NCI-H2029 treated with DMSO at 0.1 percent for 48 hours (cell line): ENCODE data around the gene PACRG.

Experiments
- DNase-seq: peaks from one replicate; lab custom pipeline; 2025; lab: John Stamatoyannopoulos, UW

The PACRG gene

DNA sequence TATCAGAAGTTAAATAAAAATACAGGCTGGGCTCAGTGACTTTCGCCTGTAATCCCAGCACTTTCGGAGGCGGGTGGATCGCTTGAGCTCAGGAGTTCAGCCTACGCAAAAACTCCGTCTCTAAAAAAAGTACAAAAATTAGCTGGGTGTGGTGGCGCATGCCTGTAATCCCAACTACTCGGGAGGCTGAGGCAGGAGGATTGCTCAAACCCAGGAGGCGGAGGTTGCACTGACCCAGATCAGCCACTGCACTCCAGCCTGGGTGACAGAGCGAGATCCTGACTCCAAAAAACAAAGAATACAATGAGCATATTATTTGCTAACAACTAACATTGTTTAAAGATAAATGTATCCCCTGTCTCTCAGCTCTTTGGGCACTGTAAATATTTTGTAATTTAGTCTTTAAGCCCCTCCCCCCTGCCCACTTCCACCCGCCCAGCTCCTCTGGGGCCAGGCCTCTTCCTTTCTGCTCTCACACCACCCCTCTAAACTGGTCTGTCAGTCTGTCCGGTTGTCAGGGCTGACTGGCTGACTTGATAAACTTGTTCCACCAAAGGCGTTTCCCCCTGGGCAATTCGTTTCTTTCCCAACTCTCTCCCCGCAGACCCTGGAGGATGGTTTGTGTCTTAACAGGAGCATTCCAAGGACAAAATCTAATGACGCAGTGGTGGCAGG is 624.4 kb downstream of the PACRG start:
- DNase-seq, result no peak

DNA sequence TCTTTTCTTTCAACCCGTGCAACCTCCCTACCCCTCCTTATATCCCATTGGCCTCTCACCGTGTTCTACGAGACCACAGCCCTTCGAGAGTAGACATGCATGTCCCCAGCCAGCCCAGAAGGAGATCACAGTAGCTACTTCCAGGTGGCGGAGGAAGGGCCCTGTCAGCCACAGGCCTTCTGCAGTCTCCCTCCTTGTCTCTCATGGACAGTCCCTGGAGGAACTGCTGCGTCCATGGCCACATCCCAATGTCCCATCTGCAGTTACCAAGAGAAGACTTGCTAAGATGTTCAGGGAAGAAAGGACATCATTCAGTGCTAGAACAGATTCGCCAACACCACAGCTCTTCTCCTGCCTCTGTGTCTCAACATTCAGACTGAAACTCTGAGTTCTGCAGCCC is 625.2 kb downstream of the PACRG start:
- DNase-seq, result no peak

DNA sequence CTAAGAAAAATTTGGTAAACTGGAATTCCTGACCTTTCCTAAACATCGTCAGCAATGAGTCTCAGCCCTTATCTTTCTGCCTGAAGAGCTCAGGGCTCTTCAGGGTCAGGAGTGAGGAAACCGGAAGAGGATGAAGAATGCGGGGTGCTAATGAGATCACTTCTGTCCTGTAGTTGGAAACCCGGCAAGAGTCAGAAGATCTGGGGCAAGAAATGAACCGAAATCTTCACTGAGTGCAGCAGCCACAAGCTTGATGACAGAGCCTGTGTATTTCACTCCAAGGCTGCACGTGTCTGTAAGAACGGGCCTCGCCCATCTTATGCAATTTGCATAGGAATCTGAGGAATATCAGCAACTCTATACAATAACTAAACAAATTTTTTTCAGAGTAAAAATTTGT is 626.3 kb downstream of the PACRG start:
- no peak for DNase-seq

DNA sequence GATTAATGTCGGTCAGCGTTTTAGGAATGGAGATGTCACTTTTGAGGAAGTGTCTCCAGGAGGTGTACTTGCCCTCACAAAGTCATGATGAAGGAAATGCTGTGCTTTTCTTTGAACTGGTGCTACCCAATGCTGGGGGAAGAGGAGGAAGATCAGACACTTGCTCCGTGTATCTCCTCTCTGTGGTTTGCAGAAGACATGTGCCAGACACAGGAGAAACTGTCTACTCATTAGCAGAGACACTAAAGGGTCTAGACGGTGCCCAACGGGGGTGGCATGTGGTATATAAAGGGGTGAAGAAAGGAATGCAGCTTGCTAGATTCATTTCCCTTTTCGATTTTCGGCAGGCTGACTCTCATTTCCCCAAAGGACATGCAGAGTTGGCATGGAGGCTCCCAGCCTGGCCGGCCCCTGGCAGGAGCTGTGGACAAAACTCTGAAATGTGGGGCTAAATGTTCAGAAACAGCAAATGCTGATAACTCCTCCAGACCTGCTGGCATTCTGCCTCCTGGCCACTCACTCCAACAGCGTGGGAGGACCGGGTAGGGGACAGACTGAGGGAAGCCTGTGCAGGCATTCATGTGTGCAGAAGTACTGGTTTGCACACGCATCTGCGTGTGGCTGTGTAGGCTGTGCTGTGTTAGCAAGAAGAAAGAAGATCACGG is 627.1 kb downstream of the PACRG start:
- no peak for DNase-seq

DNA sequence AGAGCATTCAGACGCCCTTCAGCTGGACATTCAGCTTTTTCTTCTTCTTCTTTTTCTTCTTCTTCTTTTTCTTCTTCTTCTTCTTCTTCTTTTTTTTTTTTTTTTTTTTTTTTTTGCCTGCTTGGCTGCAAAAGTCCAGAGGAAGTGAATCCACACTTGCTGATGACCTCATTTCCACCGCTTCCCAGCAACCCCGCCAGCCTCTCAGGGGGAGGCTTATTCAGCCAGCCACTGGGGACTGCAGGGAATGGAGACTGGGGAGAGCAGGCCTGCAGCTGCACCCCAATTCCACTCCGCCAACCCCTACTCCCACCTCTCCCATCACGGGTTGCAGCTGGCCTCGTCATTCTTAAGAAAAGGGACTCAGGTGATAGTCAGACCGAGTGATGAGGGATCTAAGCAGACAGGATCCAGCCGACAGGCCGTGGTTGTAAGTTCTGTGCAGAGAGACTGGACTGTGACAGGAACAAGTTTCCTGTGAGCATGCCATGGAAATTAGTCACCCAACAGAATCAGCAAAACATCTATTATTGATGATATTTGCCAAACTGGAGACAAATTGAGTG is 627.7 kb downstream of the PACRG start:
- no peak for DNase-seq

DNA sequence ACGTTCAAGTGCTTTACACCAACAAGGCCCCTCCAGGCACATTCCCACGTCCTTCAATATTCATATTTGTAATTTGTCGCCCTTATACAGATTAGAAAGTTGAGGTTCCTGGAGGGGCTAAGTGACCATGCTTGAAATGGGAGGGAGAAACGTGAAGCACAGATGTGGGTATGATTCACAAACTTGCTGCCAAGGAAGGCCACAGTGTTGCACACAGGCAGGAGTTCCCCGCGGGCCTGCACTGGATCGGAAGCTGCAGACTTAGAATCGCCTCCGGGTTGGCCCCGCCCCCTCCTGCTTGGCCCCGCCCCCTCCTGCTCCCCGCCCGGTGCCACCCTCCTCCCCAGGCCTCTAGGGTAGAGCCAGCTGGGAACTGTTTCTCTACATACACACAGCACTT is 628.5 kb downstream of the PACRG start:
- DNase-seq, result no peak

DNA sequence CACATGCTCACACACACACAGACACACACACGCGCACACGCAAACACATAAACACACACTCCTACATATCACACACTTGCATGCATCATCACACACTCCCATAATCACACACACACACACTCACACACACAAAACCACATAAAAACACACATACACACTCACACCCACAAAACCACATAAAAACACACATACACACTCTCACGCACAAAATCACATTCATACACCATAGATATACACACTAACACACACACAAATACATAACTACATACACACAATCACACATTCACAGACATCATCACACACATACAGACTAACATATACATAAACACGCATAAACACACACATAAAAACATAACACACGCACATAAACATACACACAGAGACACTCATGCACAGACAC is 629.0 kb downstream of the PACRG start:
- DNase-seq, result no peak

DNA sequence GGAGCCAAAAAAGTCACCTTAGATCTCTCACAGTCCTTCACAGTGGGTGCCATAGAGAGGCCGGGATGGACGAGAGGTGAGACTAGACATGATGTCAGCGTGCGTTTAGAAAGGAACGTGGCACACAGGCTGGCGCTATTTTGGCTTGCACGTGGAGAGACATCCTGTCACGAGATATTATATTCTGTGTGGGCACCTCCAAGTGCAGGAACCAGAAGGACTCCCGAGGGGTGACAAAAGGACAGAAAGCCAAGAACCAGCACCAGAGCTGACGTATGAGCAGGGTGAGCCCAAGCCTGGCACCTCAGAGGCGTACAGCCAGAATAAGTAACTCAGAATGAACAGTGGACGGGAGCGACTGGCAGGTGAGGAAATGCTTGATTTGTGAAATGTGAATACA is 636.9 kb downstream of the PACRG start:
- no peak for DNase-seq
